HG03103 (cell line): ENCODE measurements around the gene EIF2B2.

ENCODE experiments used
- ATAC-seq: cut with Tn5 transposase; IDR thresholded peaks from one replicate; pipeline ENCODE4 v1.9.1; 2021; ENCODE audit warnings: low read depth; ENCODE audit not compliant: unreplicated experiment

Gene EIF2B2

DNA sequence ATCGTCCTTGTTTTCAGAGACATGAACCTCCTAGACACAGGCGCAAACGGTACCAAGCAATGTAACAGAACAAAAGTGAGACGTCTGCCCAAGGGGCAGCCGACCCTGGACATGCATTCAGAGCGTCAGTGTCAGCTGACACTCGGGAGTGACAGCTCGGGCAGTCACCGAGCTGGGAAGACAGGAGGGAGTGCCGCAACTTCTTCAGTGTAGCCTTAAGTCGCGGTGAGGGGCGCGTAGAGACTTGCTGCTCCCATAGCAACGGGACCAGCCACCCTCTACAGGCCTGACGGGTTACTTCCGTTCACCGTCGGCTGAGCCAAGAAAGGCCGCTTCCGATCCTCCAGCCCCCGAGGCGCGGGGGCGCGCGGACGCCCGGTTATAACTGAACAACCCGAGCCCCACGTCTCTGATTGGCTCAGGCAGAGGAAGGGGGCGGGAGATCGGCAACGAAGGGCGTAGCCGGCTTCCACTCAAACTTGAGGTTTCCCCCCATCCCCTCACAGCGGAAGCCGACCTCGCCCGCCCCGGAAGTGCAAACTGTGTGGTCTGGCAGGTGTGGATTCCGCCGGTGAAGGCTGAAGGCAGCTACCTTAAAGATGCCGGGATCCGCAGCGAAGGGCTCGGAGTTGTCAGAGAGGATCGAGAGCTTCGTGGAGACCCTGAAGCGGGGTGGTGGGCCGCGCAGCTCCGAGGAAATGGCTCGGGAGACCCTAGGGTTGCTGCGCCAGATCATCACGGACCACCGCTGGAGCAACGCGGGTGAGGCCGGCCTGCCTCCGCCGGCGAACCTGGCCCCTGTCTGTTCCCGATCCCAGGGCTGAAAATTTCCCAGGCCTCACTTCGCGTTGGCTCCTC, at the start of gene EIF2B2:
TSS of gene EIF2B2 (plus strand) at position 530 of the 858 bp plus-strand sequence. CDS start at position 600, 70 bp downstream.
- ATAC-seq, result peak; percentile 97

DNA sequence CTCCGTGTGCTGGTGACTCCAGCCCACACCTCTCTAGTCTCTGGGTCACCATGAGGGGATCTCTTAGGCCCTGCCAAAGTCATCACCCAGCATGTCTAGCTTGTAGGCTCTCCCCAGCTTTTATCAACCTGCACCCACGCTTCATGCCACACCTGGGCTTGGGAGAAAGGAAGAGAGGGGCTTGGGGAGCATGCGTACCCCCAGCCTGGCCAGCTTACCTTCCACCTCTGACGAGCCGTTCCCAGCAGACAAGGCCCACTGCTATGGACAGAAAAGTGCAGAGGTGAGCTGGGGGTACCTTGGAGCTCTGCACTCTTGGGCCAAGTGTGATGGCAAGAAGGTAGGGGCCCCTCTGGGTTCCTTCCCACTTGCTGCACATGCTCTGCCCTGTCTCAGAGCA, 49.0 kb upstream of the EIF2B2 start:
- no peak for ATAC-seq

DNA sequence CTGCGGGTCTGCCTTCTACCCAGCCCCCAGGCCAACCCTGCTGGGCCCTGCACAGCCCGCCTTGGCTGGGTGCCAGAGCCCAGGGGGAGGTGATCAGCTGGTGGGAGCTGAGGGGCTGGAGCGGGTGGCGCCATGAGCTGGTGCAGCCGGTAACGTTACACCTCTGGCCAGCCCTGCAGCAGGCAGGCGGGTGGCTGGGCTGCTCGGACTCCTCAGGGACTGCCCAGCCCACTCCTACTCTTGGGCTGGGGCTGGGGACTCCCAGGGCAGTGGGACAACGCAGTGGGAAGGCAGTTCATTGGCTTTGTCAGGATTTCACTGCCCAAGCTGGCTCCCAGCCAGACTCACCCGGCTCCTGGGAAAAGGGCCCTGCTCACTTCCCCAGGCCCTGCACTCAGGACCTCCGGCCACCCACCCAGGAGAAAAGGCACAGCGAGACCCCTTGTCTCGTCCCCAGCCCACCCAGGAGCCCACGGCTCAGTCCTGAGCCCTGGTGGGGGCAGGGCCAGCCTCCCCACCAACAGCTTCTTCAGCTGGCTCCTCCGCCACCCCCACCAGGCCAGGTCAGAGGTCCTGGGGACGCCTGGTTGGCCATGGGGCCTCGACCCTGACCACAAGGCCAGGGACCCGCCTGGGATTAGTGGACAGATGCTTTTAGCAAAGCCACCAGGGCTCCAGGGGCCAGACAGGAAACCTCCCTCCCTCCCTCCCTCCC, 48.3 kb upstream of the EIF2B2 start:
- no peak for ATAC-seq

DNA sequence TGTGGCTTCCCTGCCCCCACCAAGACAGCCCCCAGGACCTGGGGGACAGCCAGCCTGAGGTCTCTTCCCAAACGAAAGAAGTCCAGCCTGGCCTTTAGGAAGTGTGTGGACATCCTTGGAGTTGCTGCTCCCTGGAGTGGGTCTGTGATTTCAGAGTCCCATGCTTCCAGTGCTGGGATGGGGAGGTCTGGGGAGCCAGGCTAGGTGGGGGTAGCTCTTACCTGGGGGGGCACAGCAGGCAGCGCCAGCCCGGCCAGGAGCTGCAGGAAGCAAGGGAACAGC, 47.8 kb upstream of the EIF2B2 start:
- ATAC-seq, result no peak

DNA sequence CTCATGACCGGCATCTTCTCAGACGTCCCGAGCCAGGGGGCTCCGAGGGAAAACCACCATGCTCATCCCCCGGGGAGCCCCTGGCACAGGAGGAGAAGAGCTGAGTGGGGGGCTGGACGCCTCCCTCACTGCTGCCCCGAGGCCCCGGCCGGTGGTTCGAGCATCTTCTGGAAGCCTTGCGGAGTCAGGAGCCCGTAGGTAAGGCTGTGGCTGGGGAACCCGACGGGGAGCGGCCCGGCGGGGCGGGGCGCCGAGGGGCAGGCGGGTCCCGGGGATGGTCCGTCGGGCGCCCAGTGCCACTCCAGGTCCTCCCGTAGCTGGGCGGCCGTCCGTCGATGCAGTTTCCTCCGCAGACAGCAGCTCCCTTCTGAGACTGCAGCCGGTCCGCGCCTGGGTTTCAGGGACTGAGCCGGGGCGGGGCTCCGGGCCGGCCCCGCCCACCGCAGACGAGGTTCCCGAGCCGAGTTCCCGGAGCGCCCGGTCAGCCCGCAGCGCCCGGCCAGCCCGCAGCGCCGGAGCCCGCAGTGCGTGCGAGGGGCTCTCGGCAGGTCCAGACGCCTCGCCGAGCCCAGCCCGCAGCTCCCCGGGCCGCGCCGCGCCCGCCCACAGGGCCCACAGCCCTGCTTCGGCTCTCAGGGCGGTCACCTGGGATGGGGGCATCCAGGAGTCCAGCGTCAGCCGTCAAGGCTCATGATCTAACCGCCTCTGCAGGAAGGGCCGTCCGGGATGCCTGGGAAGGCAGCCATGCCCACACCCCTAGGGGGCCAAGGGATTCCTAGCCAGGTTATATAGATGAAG, 47.3 kb upstream of the EIF2B2 start, which contains the start of gene PGF:
TSS of gene PGF (minus strand) at position 369 of the 798 bp plus-strand sequence. CDS start at position 14, 355 bp downstream.
- ATAC-seq, result no peak

DNA sequence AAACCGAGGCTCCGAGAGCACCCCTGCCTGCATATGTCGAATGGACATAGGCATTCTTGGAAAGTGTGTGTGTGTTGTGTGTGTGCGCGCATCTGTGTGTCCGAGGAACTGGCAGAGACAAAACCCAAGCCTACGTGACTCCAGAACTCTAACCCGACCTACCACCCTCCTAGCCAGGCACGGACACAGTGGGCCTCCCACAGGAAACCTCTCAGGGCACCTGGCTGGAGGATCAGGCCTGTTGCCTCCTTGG, 46.8 kb upstream of the EIF2B2 start:
- no peak for ATAC-seq

DNA sequence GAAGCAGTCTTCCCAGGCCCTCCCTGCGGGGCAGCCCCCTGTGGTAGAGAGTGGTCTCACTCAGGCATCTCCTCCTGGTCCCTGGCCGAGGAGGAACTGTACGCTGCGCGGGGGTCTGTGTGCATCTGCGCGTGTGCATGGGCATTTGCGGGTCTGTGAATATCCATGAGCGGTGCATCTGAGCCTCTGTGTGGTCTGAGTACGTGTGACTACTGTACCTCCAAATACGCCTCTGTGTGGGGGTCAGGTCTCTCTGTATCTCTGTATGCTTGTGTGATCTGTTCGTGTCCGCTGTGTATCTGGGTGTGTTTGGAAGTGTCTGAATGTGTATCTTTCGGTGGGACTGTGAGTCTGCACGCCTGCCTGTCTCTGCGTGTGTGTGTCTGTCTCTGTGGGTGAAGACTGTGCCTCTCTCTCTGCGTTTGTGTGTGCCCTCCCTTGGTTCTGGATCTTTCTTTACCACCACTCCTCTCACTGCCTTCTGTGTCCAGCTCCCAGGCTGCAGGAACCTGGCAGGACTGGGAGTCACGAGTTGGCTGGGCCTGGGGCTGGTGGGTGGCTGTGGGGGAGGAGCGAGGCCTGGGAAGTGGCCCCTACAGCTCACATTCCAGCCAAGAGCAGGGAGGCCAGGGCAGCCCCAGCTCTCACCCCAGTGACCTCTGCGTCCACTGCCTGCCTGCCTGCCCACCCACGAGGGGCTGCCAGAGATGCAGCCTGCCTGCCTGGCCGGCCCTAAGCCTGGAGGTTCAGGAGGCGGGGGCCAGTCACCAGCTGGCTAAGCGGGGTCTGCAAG, 46.2 kb upstream of the EIF2B2 start:
- no peak for ATAC-seq

DNA sequence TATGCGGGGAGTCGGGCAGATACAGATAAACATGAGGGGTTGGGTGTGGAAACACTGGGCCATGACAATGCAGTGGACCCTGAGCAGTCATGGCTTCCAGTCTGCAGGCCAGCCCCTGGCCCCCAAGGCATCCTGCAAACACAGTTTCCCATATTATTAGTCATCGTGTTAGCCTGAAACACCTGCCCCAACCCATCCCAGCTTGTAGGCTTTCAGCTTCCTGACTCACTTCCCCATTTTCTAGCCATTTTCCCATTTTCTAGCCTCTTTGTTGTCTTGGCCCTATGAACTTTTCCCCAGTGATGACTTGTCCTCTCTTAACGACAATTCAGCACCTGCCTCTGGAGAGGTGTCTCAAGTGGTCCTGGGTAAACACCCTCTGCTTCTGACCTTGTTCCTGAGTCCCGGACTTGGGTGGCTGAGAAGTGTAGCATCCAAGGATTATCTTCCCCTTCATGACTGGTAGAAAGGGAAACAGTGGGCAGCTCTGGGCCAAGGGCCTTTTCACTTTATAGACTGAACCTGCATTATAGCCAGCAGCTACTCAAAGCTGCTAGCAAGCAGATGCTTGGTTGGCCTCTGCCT, 43.0 kb upstream of the EIF2B2 start:
- ATAC-seq, result no peak

DNA sequence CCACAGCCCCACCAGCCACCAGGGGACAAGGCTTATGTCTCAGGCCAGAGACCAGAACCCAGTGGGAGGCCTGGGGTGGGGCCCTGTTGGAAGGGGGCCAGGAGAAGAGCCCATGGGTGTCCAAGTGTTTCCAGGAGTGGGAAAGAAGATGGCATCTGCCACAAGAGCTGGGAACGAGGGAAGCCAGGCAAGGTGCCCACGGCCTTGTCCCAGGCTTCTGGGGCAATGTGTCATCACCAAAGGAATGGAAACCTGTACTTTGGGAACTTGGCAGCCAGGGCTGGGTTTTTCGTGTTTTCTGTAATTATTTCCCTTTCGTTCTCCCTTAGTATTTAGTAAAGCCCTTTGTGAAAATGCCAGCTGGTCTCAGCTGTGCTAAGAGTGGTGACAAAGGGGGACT, 42.0 kb upstream of the EIF2B2 start:
- ATAC-seq, result no peak

DNA sequence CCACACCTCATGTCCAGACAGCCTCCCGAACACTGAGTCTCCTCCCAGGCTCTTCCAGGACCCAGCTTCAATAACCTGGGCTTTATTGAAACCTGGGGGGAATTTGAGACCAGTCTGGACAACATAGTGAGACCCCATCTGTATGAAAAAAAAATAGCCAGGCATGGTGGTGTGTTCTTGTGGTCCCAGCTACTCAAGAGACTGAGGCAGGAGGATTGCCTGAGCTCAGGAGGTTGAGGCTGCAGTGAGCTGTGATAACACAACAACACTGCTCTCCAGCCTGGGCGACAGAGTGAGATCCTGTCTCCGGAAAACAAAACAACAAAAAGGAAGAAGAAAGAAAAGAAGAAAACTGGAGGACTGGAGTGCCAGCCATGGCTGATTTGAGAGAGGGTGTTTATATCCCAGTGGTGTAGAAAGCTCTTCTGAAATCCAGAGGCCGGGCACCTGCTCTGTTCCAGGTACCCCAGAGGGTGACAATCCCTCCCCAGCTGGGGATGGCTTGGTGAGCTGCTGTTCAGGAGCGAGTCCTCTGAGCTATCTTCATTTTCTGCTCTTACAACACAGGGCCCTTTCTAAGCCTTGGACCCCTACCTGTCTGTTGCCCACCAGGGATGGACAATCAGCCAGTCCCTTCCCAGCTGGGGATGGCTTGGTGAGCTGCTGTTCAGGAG, 41.3 kb upstream of the EIF2B2 start:
- no peak for ATAC-seq

DNA sequence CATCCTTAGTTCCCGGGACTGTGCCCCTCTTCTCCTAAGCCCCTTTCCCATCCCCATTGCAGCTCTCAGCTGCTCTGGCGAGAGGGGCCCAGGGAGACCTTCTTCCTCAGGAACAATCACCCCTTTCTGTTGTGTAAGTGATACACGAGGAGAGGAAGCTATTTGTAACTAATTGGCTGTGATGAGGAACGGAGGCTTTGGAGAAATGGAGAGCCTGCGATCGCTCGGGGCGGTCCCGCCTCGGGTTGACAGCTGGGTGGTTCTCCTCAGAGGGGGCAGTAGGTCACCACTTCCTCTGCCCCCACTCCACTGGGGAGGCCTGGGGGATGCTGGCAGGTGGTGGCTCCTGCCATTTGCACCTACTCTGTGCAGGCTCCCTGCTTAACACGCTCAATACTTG, 40.7 kb upstream of the EIF2B2 start:
- ATAC-seq, result no peak

DNA sequence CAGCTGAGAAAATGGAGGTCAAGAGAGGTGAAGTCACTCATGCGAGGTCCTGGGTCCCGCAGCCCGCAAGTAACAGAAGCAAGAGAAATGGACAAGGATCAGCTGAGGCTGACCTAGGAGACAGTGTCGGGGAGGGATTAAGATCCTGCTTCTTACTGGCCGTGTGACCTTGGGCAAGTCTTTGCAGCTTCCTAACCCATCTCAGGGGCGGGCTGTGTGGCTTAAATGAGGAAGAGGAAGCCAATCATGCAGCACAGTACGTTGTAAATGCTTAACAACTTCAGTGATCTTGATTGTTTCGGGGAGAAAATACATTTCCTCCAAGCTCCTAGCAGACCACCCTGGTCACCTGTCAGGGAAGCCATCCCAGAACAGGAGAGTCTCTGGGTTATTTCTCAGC, 40.2 kb upstream of the EIF2B2 start:
- ATAC-seq, result no peak

DNA sequence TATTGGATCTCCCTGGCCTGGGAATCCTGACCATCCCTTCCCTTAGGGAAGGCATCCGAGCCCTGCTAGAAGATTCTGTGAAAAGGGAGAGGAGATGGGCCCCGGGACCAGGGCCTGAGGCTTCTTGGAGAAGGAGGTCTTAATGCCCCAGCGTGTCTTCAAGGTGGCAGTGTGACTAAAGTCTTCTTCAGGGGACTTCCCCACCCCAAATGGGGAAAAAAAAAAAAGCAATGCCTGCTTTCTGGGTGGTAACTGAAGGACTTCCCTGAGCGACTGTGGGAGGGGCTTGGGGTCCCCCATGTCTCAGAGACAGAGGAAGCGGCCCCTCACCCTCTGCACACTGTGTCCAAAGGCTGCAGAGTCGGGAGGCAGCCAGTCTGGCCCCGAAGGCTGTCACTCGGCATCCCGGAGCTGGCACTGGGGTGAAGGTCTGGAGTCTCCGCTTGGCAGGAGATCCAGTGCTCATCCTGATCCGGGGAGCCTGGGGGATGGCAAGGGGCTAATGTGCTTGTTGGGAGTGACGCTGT, 39.5 kb upstream of the EIF2B2 start:
- no peak for ATAC-seq

DNA sequence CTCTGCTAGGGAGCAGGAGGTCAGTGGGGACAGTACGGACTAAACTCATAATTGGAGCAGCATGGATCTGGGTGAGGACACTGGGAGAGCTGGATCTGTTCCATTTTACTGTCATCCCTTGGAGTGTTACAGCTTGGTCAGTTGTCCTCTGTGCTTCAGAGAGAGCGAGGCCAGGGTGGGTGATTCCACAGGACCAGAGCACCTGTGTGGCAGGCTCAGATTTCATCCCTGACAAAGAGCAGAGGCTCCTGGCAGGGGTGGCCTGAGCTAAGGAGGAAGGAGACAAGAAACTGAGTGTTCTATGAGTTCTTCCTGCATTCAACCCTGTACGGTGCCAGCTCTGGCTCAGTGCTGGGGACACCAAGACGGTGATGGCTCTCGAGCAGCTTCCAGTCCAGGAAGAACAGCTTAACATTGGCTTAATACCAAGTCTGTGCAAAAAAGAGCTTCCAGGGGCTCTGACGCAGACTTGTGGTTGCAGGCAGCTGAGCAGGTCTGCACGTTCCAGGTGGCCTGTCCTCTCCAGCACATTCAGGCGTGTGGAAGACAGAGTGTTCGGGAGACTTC, 38.9 kb upstream of the EIF2B2 start:
- ATAC-seq, result no peak

DNA sequence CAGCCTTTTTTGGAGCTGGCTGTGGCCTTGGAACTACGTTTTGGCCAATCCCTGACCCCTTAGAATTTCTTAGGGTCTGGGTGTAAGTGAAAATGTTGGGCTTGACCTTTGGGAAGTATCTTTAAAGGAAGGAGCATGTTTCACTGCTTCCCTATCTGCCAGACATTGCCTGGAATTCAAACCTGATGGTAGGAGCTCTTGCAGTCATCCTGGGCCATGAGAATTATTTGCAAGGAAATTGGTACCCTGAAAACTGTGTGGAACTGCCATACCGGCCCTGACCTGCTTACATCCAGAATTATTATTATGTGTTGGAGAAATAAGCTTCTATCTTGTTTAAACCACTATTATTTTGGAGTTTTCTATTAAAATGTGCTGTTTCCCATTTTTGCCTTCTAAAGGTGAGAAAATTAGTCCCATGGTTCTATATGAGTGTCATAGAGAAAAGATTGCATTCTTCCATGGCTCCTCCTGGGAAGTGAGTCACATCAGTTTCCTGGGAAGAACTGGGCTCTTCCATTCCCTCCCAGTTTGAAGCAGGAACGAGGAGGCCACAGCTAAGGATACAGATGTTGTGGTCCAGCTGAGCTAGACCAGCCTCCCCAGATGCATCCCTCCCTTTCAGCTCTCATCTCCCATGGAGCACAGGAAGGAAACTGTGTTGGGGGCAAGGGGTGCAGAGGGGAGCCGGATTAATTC, 37.8 kb upstream of the EIF2B2 start:
- no peak for ATAC-seq

DNA sequence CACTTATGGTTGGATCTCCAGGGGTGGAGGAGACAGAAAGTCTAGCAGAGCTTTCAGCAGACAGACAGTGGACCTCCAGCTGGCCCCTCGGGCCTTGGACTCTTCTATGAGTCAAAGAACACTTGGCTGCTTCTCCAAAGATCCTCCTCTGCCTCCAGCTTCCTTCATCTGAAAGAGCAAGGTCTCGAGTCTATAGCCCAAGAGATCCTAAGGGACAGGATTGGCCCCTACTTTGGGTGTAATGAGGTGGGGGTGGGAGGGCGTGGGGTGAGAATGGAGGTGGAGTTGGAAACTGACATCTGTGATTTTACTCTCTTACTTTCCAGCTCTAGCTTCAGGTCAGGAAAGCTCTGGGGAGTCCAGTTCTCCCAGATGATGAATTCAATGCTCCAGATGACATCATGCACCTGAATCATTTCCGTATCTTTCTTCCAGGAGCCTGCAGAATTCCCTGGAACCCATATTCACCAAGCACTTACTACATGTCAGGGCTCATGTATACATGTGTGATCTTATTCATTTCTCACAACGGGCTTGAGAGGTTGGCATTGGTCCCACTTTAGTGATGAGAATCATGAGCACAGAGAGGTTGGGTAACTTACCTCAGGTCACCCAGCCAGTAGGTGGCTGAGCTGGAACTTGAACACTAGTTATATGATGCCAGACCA, 37.1 kb upstream of the EIF2B2 start:
- no peak for ATAC-seq

DNA sequence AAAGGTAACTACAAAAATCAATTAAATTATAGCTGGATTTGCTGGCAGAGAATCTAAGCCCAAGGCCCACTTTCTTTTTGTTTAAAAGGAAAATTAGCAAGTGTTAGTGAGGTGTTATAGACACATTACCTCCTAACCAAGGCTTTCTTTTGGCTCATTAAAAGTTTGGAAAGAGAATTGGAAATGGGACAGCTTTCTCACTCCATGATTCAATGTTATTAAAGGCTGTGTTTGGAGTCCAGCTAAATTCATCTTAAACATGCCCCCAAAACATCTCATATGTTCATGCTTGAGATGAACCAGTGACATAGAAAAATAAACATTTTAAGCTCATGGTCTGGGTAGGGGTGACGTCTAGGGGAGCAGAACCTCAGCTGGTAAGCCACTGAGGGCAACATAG, 33.9 kb upstream of the EIF2B2 start:
- ATAC-seq, result no peak

DNA sequence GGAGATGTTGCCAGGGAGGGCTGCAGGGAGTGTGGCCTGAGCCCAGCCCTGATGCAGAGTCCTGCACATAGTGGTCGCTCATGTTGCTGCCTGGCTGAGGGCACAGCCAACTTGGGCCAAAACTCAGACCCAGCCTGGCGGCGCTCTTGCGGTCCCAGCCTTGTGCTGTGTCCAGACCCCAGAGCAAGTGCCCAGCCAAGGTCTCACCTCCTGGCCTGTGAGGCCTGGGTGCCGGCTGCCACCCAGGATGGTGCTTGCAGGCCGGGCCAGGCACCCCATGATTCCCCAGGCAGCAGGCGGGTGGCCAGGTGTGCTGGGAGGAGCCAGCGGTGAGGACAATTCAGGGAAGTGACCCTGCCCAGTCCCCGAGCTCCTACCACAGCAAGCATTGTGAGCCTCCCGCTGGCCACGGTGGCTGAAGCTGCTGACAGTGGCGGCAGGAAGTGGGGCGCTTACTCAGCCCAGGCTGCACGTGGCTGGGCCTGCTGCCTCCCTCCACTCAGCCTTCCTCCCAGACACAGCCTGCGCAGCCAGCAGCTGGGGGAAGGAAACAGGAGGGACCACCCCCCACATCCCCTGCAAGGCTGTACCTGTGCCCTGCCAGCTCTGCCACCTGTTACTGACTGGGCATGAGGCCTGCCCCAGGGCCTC, 29.6 kb upstream of the EIF2B2 start:
- no peak for ATAC-seq
